HG02588 (cell line): Measurements from ENCODE around the gene GLE1.

Experiments used
- ATAC-seq: cut with Tn5 transposase; IDR thresholded peaks from one replicate; pipeline ENCODE4 v1.9.1; 2021; ENCODE audit warnings: mild to moderate bottlenecking, moderate library complexity; ENCODE audit not compliant: unreplicated experiment

Gene GLE1

GRCh38 chr9:128504485-128505413, at the start of gene GLE1:
Gene GLE1, plus strand, starts transcription at chr9:128504719. Its CDS starts 87 bp downstream, at chr9:128504806.
- ATAC-seq = peak; percentile 77

- no peak for ATAC-seq
Measured at GRCh38 chr9:128454991-128455390, 49.5 kb upstream of the GLE1 start.

GRCh38 chr9:128455849-128456612, 48.5 kb upstream of the GLE1 start, which contains the start of gene ODF2:
Gene ODF2, plus strand, starts transcription at chr9:128456006. Its CDS starts 86 bp downstream, at chr9:128456092.
- ATAC-seq = peak; percentile 83

- ATAC-seq = peak; percentile 51
Measured at GRCh38 chr9:128456613-128457061, 47.9 kb upstream of the GLE1 start.

GRCh38 chr9:128457207-128457606, 47.3 kb upstream of the GLE1 start:
- no peak for ATAC-seq

- no peak for ATAC-seq
Measured at GRCh38 chr9:128459011-128459410, 45.5 kb upstream of the GLE1 start.

- no peak for ATAC-seq
Measured at GRCh38 chr9:128469070-128469469, 35.4 kb upstream of the GLE1 start.

GRCh38 chr9:128470560-128470959, 34.0 kb upstream of the GLE1 start:
- no peak for ATAC-seq

- ATAC-seq = no peak
Measured at GRCh38 chr9:128473104-128473503, 31.4 kb upstream of the GLE1 start.

GRCh38 chr9:128475867-128476266, 28.7 kb upstream of the GLE1 start:
- ATAC-seq = no peak

- no peak for ATAC-seq
Measured at GRCh38 chr9:128479262-128479661, 25.3 kb upstream of the GLE1 start.

- ATAC-seq = no peak
Measured at GRCh38 chr9:128481561-128481960, 23.0 kb upstream of the GLE1 start.

- ATAC-seq = no peak
Measured at GRCh38 chr9:128482186-128482585, 22.3 kb upstream of the GLE1 start.

GRCh38 chr9:128484686-128485413, 19.7 kb upstream of the GLE1 start:
- ATAC-seq = no peak

- ATAC-seq = no peak
Measured at GRCh38 chr9:128485414-128485855, 19.1 kb upstream of the GLE1 start.

- ATAC-seq = no peak
Measured at GRCh38 chr9:128486201-128486600, 18.3 kb upstream of the GLE1 start.

- ATAC-seq = no peak
Measured at GRCh38 chr9:128493424-128493823, 11.1 kb upstream of the GLE1 start.

GRCh38 chr9:128494108-128494745, 10.3 kb upstream of the GLE1 start:
- no peak for ATAC-seq

GRCh38 chr9:128494746-128495129, 9.8 kb upstream of the GLE1 start:
- ATAC-seq = no peak

GRCh38 chr9:128495296-128495695, 9.2 kb upstream of the GLE1 start:
- ATAC-seq = no peak
